Neural crest cell (in vitro differentiated cells): ENCODE measurements around the gene PPP1R13B. TPM values are rescaled to one million over a fixed set of nuclear protein-coding genes. Genes with fewer than 3 reads are reported as not detected.
A peak's percentile ranks its signal among the peaks of the same experiment; 100 is the strongest.

ENCODE experiments used
- DNase-seq: peaks from one replicate; pipeline ENCODE4 v3.0.0; 2021; ENCODE audit warnings: low read depth, mixed read lengths, low spot score
- H3K27ac Mint-ChIP-seq: one replicate; pipeline ENCODE4 v1.8.0; 2021; ENCODE audit warnings: mild to moderate bottlenecking, mixed read lengths; ENCODE audit not compliant: unreplicated experiment
- H3K27me3 Mint-ChIP-seq: 2 replicates; pipeline ENCODE4 v1.8.0; 2021; ENCODE audit warnings: low read depth, mild to moderate bottlenecking, mixed read lengths
- H3K36me3 Mint-ChIP-seq: 2 replicates; pipeline ENCODE4 v1.8.0; 2021; ENCODE audit warnings: low read depth, mild to moderate bottlenecking, mixed read lengths
- H3K4me1 Mint-ChIP-seq: 2 replicates; pipeline ENCODE4 v1.8.0; 2021; ENCODE audit warnings: mixed read lengths
- H3K4me3 Mint-ChIP-seq: one replicate; pipeline ENCODE4 v1.8.0; 2021; ENCODE audit warnings: mild to moderate bottlenecking, mixed read lengths
- H3K9me3 Mint-ChIP-seq: 2 replicates; pipeline ENCODE4 v1.8.0; 2021; ENCODE audit warnings: mixed read lengths
- CTCF ChIP-seq: fragments of 200-600 bp; sonication (generic); conservative IDR thresholded peaks from 2 replicates; pipeline ENCODE4 v1.5.0; 2021; ENCODE audit warnings: antibody characterized with exemption, mild to moderate bottlenecking
- total RNA-seq: library from RNA; stranded (reverse); gene quantifications from 2 replicates; pipeline ENCODE4 v1.2.1, GENCODE V29; 2021

Gene PPP1R13B
- total RNA-seq, 1 donor from 2014 or later = 6.8 TPM

GRCh38 chr14:103716899-103717411 is 130.4 kb downstream of the PPP1R13B start:
- Mint-ChIP-seq H3K36me3 (peaks cover 5% of the 10 kb centered on the region), H3K27me3 (peaks cover 7% of the 10 kb centered on the region), H3K4me1 (peaks cover 55% of the 10 kb centered on the region), H3K4me3 (peak overlapping the region; percentile 91), H3K9me3 (no peaks in the 10 kb centered on the region), H3K27ac (no peak overlapping the region)
- no peak for DNase-seq
- TF ChIP-seq CTCF = no peak

GRCh38 chr14:103716091-103716801 is 131.1 kb downstream of the PPP1R13B start:
- Mint-ChIP-seq H3K4me1 (peaks cover 57% of the 10 kb centered on the region), H3K36me3 (peaks cover 5% of the 10 kb centered on the region), H3K27ac (no peak overlapping the region), H3K4me3 (peak overlapping the region; percentile 91), H3K9me3 (no peaks in the 10 kb centered on the region), H3K27me3 (peaks cover 7% of the 10 kb centered on the region)
- TF ChIP-seq CTCF = no peak
- DNase-seq = no peak

GRCh38 chr14:103715052-103716000 is 132.0 kb downstream of the PPP1R13B start, which contains the start of the genes XRCC3 and ZFYVE21:
TSS of gene XRCC3 (minus strand) at chr14:103715451. CDS start at chr14:103711087, 4,364 bp downstream.
TSS of gene ZFYVE21 (plus strand) at chr14:103715810. CDS start at chr14:103715842, 32 bp downstream.
- Mint-ChIP-seq H3K27ac (peak within 1 kb of the TSS; percentile 19), H3K4me3 (peak within 1 kb of the TSS; percentile 96), H3K27me3 (peaks cover 11% of the 10 kb centered on the region), H3K9me3 (no peaks in the 10 kb centered on the region), H3K4me1 (peaks cover 63% of the 10 kb centered on the region), H3K36me3 (peaks cover 10% of the 10 kb centered on the region)
- no peak for TF ChIP-seq CTCF
- DNase-seq = peak; percentile 99

GRCh38 chr14:103714063-103714724 is 133.2 kb downstream of the PPP1R13B start:
- Mint-ChIP-seq H3K36me3 (peaks cover 12% of the 10 kb centered on the region), H3K4me1 (peaks cover 52% of the 10 kb centered on the region), H3K9me3 (no peaks in the 10 kb centered on the region), H3K27me3 (peaks cover 11% of the 10 kb centered on the region), H3K4me3 (peak overlapping the region; percentile 96), H3K27ac (peak overlapping the region; percentile 67)
- no peak for TF ChIP-seq CTCF
- DNase-seq = no peak
